Hepatocyte (in vitro differentiated cells): Measurements from ENCODE around the gene RAD50. TPM values are rescaled to one million over a fixed set of nuclear protein-coding genes. Genes with fewer than 3 reads are reported as not detected.

ENCODE experiments used
- DNase-seq: peaks from one replicate; pipeline ENCODE4 v3.0.0-alpha.2; 2016; ENCODE audit warnings: low spot score
- H2AFZ ChIP-seq: fragments of 200-600 bp; sonication (generic); 2 replicates; pipeline ENCODE4 v1.6.0; 2016; ENCODE audit warnings: antibody characterized with exemption, mild to moderate bottlenecking
- H3K27ac ChIP-seq: fragments of 200-600 bp; sonication (generic); 2 replicates; pipeline ENCODE4 v1.5.1; 2016; ENCODE audit warnings: mild to moderate bottlenecking
- H3K27me3 ChIP-seq: fragments of 200-600 bp; sonication (generic); 2 replicates; pipeline ENCODE4 v1.6.1; 2016
- H3K36me3 ChIP-seq: fragments of 200-600 bp; sonication (generic); replicated peaks from 2 replicates; pipeline ENCODE4 v1.5.1; 2016; ENCODE audit warnings: low read depth; ENCODE audit not compliant: insufficient read depth
- H3K4me1 ChIP-seq: fragments of 200-600 bp; sonication (generic); 2 replicates; pipeline ENCODE4 v1.5.1; 2016; ENCODE audit warnings: mild to moderate bottlenecking, moderate library complexity; ENCODE audit not compliant: insufficient read depth
- H3K4me2 ChIP-seq: fragments of 200-600 bp; sonication (generic); 2 replicates; pipeline ENCODE4 v1.6.0; 2016
- H3K4me3 ChIP-seq: fragments of 200-600 bp; sonication (generic); 2 replicates; pipeline ENCODE4 v1.5.1; 2016; ENCODE audit warnings: mild to moderate bottlenecking
- H3K79me2 ChIP-seq: fragments of 200-600 bp; sonication (generic); 2 replicates; pipeline ENCODE4 v1.6.0; 2017; ENCODE audit warnings: mild to moderate bottlenecking
- H3K9me2 ChIP-seq: fragments of 200-600 bp; sonication (generic); replicated peaks from 2 replicates; pipeline ENCODE4 v1.6.0; 2017; ENCODE audit warnings: mild to moderate bottlenecking; ENCODE audit not compliant: insufficient read depth
- H3K9me3 ChIP-seq: fragments of 200-600 bp; sonication (generic); 2 replicates; pipeline ENCODE4 v1.5.1; 2016; ENCODE audit warnings: low read depth, mild to moderate bottlenecking
- H4K20me1 ChIP-seq: fragments of 200-600 bp; sonication (generic); 2 replicates; pipeline ENCODE4 v1.6.0; 2016; ENCODE audit warnings: mild to moderate bottlenecking; ENCODE audit not compliant: insufficient read depth, poor library complexity, severe bottlenecking
- CTCF ChIP-seq: fragments of 200-600 bp; sonication (generic); IDR thresholded peaks from 2 replicates; pipeline ENCODE4 v1.5.1; 2016; ENCODE audit warnings: antibody characterized with exemption, mild to moderate bottlenecking; ENCODE audit not compliant: poor library complexity
- EZH2 ChIP-seq: fragments of 200-600 bp; sonication (generic); IDR thresholded peaks from 2 replicates; pipeline ENCODE4 v1.6.1; 2016; ENCODE audit warnings: antibody characterized with exemption, mild to moderate bottlenecking, borderline replicate concordance
- EZH2phosphoT487 ChIP-seq: fragments of 200-600 bp; sonication (generic); IDR thresholded peaks from one replicate; pipeline ENCODE4 v1.6.1; 2018; ENCODE audit warnings: antibody characterized with exemption, mild to moderate bottlenecking, low read depth, moderate library complexity; ENCODE audit not compliant: unreplicated experiment, severe bottlenecking
- WGBS: methylation state at CpG from one replicate; pipeline ENCODE4 v1.1.6; 2016; ENCODE audit warnings: low lambda C conversion rate; ENCODE audit errors: missing lambda C conversion rate; 5-methylcytosine and 5-hydroxymethylcytosine counted together
- polyA plus RNA-seq: library from polyadenylated mRNA; unstranded; fragments of >200 nt; fragmentation: Nextera tagmentation; extraction: Ambion mirVana; gene quantifications from 2 replicates; pipeline ENCODE4 v1.2.1, GENCODE V29; 2016
- total RNA-seq: library from RNA; depleted of rRNA; stranded (reverse); fragments of >200 nt; gene quantifications from 2 replicates; pipeline ENCODE4 v1.2.3, GENCODE V29; 2014

RAD50 gene
- total and polyA plus RNA-seq, 2 experiments from 2014 or later = 27.0 to 28.1 TPM

GRCh38 chr5:132621699-132622098 lies 64.9 kb downstream of the RAD50 start:
- no peak overlapping the region for H2AFZ ChIP-seq

GRCh38 chr5:132622608-132623007 lies 65.8 kb downstream of the RAD50 start:
- DNase-seq = no peak
- no peaks in the 10 kb centered on the region for H4K20me1 ChIP-seq
- H3K27ac ChIP-seq = peak overlapping the region; percentile 1

More at GRCh38 chr5:132621699-132622098, 64.9 kb downstream of the RAD50 start:
- Histone ChIP-seq H3K36me3 (no peaks in the 10 kb centered on the region), H3K4me1 (no peaks in the 10 kb centered on the region), H3K27ac (no peak overlapping the region), H3K9me2 (no peaks in the 10 kb centered on the region), H3K79me2 (no peaks in the 10 kb centered on the region), H3K4me3 (no peak overlapping the region), H4K20me1 (no peaks in the 10 kb centered on the region), H3K9me3 (no peaks in the 10 kb centered on the region), H3K27me3 (no peaks in the 10 kb centered on the region), H3K4me2 (no peak overlapping the region)
- no peak for TF ChIP-seq EZH2
- TF ChIP-seq CTCF = no peak
- no peak for TF ChIP-seq EZH2phosphoT487
- DNase-seq = no peak

GRCh38 chr5:132627470-132627869 lies 70.7 kb downstream of the RAD50 start:
- 88% methylated on average over 2 of the region's 2 CpGs for WGBS
- Histone ChIP-seq H2AFZ (no peak overlapping the region), H3K27ac (no peak overlapping the region), H3K79me2 (no peaks in the 10 kb centered on the region), H4K20me1 (no peaks in the 10 kb centered on the region), H3K4me2 (no peak overlapping the region), H3K27me3 (no peaks in the 10 kb centered on the region), H3K36me3 (no peaks in the 10 kb centered on the region), H3K4me1 (no peaks in the 10 kb centered on the region), H3K4me3 (no peak overlapping the region), H3K9me3 (no peaks in the 10 kb centered on the region), H3K9me2 (no peaks in the 10 kb centered on the region)
- no peak for DNase-seq
- no peak for TF ChIP-seq CTCF
- TF ChIP-seq EZH2 = no peak
- no peak for TF ChIP-seq EZH2phosphoT487

More at GRCh38 chr5:132622608-132623007, 65.8 kb downstream of the RAD50 start:
- no peak overlapping the region for H3K4me2 ChIP-seq
- H3K4me3 ChIP-seq = no peak overlapping the region
- TF ChIP-seq EZH2phosphoT487 = no peak
- TF ChIP-seq CTCF = no peak
- no peak for TF ChIP-seq EZH2
- H3K9me2 ChIP-seq = no peaks in the 10 kb centered on the region
- no peaks in the 10 kb centered on the region for H3K79me2 ChIP-seq
- no peaks in the 10 kb centered on the region for H3K27me3 ChIP-seq
- H2AFZ ChIP-seq = no peak overlapping the region
- H3K4me1 ChIP-seq = no peaks in the 10 kb centered on the region
- H3K9me3 ChIP-seq = no peaks in the 10 kb centered on the region
- H3K36me3 ChIP-seq = no peaks in the 10 kb centered on the region

GRCh38 chr5:132628814-132629213 lies 72.0 kb downstream of the RAD50 start:
- H3K4me3 ChIP-seq = no peak overlapping the region
- H3K4me2 ChIP-seq = no peak overlapping the region
- no peaks in the 10 kb centered on the region for H3K79me2 ChIP-seq
- H3K9me2 ChIP-seq = no peaks in the 10 kb centered on the region
- H3K9me3 ChIP-seq = no peaks in the 10 kb centered on the region
- H3K4me1 ChIP-seq = no peaks in the 10 kb centered on the region
- WGBS = 97% methylated on average over 2 of the region's 2 CpGs
- TF ChIP-seq EZH2 = no peak
- H3K36me3 ChIP-seq = no peaks in the 10 kb centered on the region
- H2AFZ ChIP-seq = no peak overlapping the region
- H4K20me1 ChIP-seq = no peaks in the 10 kb centered on the region
- H3K27me3 ChIP-seq = no peaks in the 10 kb centered on the region
- no peak for DNase-seq
- no peak overlapping the region for H3K27ac ChIP-seq
